ENCODE measurements around the gene CPLX1.
"Not testable (repeated sequence)": the region's sequence is repeated elsewhere in the genome, so short reads cannot be mapped to it uniquely, and the experiment has no call there.

Gene CPLX1

DNA sequence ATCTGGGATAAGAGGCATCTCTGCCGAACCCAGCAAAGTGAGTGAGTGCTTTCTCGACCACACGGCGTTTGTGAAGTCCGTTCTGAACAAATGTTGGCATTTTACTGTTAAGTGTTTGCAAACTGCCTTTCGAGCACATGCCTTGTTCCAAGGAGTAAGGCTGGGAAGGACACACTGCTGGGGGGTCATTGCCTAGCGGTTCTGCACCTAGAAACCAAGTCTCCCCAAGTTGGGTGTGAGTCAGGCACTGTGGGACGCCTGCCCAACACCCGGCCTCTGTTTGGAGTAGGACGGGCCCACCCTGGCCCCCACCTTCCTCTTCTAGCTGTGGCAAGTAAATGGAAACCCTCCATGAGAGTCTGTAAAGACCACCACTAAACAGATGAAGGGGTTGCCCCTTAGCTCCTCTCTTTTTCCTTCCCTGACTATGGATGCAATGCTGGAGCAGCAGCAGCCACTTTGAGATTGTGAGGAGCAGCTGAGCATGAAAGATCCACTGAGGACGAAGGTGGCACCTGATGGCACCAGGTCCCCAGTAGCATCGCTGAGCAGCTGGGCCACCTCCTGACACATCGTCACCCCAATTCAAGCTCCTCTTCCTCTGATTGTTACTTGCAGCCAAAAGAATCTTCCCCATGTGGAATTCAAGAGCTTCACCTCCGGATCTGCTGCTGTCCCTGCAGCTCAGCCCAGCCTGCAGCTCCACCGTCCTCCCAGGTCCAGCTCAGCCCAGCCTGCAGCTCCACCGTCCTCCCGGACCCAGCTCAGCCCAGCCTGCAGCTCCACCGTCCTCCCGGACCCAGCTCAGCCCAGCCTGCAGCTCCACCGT, 6.3 kb downstream of the CPLX1 start:
- no peak for DNase-seq

DNA sequence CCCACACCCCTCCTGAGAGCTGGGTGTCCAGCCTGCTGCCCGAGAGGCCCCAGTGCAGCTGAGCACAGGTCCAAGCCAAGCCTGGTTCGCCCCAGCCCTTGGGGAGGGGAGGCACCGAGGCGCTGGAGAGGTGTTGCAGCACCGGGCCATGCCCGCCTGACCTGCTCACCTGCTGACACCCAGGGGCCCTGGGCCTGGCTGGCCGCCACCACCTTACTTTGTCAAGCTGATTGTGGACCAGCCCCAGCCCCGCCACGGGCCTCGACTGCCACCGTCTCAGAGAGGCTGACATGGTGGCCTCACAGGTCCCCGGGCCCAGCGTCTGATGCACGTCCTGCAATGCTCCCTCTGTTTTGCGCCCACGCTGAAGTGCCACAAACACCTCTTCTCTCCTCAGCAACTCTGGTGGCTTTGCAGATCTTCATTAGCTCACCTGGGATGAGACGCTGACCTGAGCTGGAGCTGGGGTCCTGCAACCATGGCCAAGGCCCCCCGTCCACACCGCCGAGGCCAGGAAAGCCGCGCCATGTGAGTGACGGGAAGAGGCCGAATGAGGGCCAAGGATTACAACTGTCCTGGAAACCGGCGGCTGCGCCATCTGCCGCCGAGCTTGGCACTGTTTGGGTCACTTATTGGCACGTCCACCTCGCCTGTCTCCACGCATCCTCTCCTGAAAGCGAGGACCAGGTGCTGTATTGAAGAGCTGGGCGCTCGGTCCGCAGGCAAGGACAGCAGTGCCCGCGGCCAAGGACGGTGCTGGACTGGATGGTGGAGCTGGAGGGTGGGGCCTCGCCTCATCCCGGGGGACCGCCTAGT, 7.6 kb downstream of the CPLX1 start:
- no peak for DNase-seq

DNA sequence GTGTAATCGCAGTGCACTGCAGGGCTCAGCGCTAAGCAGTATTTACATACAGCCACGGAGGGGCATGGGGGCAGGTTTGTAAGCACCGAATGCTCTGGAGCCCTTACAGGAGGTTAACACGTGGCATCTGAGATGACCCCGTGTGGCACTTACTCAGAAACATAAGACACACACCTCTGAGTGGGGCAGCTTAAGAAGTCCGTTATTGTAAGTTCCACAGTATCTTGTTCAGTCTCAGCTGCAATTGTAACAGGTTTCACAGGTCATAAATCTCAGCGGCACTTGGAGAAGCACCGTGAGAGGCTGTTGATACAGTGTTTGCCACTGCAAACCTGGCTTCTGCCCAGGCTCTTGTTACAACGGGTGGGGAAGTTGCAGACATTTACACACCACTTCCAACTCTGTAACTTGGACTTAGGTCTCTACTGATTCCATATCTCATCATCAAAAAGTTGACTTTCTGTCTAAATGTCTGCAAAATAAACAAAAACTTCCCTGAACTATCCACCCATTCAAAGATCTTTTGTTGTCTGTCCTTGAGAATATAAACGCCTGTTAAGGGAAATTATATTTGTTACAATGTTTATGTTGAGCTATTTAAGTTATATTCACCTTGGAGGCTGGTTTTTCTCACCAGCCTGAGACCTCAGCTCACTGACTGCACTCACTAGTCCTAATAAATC, 10.3 kb downstream of the CPLX1 start:
- DNase-seq, result no peak

- DNase-seq, result no peak
Observed at GRCh38 chr4:814312-814850, 11.5 kb downstream of the CPLX1 start.

DNA sequence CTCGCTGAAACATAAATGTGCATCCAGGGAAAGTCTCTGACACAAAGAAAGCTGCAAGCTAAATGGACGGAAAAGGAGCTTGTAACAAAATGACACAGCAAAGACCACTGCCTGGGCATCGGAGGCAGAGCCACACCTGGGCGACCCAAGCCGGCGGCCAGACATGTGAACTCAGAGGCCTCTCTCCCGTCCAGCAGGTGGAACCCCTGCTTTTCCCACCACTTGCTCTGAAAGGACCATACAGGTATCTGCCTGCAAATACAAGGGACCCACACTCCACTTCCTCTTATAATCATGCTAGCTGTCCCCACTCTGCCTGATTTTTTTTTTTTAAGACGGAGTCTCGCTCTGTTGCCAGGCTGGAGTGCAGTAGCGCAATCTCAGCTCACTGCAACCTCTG, 12.0 kb downstream of the CPLX1 start:
- no peak for DNase-seq

GRCh38 chr4:808860-809570, 16.9 kb downstream of the CPLX1 start:
- DNase-seq, result no peak

GRCh38 chr4:807792-808191, 18.1 kb downstream of the CPLX1 start:
- DNase-seq, result no peak

- not testable (repeated sequence) for DNase-seq
Observed at GRCh38 chr4:806979-807378, 18.9 kb downstream of the CPLX1 start.

- no peak for DNase-seq
Observed at GRCh38 chr4:804804-805203, 21.1 kb downstream of the CPLX1 start.

DNA sequence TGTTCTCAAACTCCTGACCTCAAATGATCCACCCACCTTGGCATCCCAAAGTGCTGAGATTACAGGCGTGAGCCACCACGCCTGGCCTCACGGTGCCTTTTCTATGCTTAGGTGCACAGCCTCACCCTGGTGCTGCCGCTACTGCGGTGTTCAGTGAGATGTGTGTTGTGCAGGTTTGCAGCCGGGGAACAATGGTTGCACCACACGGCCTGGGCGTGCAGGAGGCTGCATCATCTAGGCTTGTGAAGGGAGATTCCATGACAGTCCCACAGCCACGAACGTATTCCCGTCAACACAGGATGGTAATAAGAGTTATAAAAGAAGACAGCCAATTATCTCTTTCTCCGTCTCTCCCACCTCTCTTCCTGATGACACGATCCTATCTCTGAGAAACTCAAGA, 22.0 kb downstream of the CPLX1 start:
- no peak for DNase-seq

GRCh38 chr4:801436-802124, 24.3 kb downstream of the CPLX1 start:
- DNase-seq, result no peak

DNA sequence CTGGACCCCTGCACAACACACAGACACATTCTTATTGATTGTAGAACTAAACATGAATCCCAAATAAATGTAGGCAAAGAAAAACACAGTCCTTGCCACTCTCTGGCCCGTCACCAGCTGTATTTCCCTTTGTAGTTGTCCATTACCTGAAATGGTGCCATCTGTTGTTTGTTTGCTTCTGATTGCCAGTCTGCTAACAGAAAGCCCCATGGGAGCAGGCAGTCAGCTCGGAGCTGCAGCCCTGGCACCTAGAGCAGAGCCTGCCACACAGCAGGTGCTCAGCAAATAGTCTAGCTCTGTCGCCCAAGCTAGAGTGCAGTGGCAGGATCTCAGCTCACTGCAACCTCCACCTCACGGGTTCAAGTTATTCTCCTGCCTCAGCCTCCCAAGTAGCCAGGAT, 28.9 kb downstream of the CPLX1 start:
- DNase-seq, result no peak

DNA sequence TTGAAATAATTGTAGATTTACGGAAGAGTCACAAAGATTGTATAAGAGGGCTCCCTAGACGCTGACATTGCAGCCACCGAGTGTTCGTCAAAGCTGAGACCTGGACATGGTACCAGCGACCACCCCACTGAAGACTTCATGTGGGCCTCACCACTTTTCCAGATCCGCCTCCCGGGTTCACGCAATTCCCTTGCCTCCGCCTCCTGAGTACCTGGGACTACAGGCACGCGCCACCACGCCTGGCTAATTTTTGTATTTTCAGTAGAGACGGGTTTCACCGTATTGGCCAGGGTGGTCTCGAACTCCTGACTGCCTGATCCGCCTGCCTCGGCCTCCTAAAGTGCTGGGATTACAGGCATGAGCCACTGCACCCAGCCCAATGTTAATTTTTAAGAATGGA, 29.7 kb downstream of the CPLX1 start:
- no peak for DNase-seq

DNA sequence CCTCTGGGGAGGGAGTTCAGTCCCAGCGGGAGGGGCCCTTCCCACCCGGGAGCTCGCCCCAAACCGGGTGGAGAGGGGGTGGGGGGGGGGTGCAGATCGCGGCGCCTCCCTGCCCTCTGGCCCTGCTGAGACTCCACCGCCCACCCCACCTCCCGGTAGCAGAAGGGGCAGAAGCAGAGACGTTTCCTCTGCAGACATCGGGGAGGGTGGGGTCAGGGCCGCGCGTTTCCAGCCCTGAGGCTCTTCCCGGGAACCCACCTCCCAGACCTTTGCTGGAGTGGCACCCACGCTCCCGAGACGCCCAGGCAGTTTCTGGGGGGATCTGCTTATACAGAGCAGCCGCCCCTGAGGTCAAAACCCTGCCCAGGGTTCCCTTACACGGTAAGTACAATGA, 30.2 kb downstream of the CPLX1 start:
- no peak for DNase-seq

DNA sequence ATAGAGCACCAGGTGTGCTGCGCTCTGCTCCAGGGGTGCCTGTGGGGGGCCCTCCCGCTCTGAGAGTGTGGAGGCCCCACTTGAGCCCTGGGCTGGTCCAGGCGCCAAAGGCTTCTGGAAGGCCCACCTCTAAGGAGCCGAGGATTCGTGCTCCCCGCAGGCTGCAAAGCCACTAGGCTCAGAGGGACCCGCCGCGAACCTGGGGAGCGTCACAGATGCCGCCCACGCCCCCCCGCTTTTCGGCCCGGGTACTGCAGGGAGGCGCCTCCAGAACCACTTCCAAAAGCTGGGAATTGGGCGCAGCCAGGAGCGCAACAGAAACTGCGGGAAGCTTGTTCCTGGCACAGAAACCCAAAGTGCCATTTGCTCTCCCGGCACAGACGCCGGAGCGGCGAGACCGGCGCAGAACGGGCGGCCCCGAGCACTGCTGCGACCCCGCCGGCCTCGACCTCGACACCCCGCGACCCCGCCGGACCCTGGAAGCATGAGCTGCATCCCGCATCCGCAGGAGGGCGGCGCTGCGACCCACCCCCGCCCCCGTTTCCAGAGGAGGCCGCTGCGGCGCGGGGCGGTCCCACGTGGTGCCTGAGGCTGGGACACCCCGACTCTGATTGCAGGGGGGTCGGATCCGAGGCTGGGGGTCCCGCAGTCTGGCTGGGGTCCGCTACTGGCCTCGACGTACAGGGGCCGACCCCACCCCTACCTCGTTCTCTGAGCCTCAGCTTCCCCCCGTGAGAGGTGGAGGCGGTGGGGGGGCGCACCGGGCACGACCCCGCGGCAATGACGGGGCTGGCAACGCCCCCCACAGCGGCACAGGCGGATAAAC, 30.8 kb downstream of the CPLX1 start:
- DNase-seq, result peak; percentile 49

- peak; percentile 24 for DNase-seq
Observed at GRCh38 chr4:793941-794621, 31.8 kb downstream of the CPLX1 start.

DNA sequence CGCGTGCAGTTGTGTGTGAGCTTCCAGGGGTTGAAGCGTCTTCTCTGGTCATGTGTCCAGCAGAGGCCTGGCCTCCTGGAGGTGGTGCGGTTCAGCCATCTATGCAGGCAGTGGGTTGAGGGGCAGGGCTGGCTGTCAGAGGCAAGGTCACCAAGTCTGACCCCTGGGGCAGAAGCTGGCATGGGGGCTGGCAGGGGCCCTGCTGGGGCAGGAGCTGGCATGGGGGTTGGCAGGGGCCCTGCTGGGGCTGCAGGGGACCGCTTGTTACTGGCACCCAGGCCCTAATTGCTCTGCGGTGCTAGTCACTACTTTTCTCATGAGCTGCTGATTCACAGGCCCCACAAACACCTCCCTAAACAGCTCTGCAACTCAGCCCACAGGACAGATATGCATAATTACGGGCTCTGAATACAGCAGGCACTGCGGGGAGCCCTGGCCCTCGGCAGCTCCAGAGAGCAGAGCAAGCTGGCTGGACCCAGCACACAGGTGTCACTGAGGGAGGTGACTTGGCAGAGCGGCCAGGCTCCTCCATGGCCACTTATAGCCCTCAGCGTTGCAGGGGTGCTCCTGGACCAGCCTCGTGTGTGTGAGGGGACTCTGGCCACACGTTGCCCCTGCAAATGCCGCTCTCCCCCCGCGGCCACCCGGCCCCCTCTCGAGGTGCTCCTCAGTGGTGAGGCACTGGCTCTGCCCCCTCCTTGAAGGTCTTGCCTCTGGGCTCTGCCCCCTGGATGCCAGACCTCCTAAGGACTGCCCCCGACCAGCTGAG, 32.7 kb downstream of the CPLX1 start:
- DNase-seq, result no peak

- peak; percentile 19 for DNase-seq
Observed at GRCh38 chr4:792626-793092, 33.3 kb downstream of the CPLX1 start.

DNA sequence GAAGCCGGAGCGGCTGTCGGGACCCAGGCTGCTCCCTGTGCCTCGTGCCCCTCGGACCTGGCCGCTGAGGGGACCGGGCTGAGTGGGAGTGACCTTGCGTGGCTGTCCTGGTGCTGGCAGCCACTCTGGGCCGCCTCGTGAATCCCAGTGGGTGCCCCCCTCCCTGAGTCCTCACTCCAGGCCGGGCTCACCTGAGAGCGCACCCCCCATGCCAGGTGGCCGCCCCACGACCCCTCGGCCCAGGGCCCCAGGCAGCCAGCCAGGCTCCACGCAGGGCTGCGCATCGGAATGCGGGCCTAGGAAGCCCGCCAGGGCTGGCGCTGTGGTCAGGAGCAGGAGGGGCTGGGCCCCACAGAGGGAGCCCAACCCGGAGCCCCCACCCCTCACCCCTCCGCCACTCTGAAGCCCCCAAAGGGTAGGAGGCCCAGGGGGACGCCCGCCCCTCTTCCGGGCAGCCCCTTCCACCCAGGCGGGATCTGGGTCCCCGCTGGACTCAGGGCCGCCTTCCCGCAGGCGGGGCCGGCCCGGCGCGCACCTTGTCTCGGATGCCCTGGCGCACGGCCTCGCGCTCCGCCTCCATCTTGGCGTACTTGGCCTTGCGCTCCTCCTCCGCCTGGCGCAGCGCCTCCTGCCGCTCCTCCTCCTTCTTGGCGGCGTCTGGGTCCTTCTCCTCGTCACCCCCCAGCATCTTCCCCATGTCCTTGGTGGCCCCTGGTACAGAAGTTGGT, 33.9 kb downstream of the CPLX1 start:
- DNase-seq, result peak; percentile 55
